Left lung (tissue), 10 donors: ENCODE data around the gene AQP12A. TPM values are rescaled to one million over a fixed set of nuclear protein-coding genes. Genes with fewer than 3 reads are reported as not detected.

Source experiments
- ATAC-seq: fragments of 200-7000 bp; cut with Tn5 transposase; one replicate; pipeline ENCODE4 v1.9.1; 2020; ENCODE audit warnings: moderate library complexity
- DNase-seq, 4 donors: peaks; one replicate each; pipeline ENCODE4 v3.0.0-alpha.2; 2013 to 2020
- H3K27ac ChIP-seq, 2 donors: fragments of 200-600 bp; sonication (generic) in 1 of 2; one replicate each; pipeline versions ENCODE4 v1.5.0 to v1.8.0; 2020 to 2021
- H3K27me3 ChIP-seq, 2 donors: fragments of 200-600 bp; sonication (generic) in 1 of 2; one replicate each; pipeline versions ENCODE4 v1.5.0 to v1.8.0; 2020 to 2021
- H3K36me3 ChIP-seq, 2 donors: fragments of 200-600 bp; sonication (generic) in 1 of 2; one replicate each; pipeline versions ENCODE4 v1.5.0 to v1.8.0; 2020 to 2021
- H3K4me1 ChIP-seq, 2 donors: fragments of 200-600 bp; one replicate each; pipeline ENCODE4 v1.8.0; 2021
- H3K4me3 ChIP-seq, 2 donors: fragments of 200-600 bp; sonication (generic) in 1 of 2; one replicate each; pipeline versions ENCODE4 v1.5.0 to v1.8.0; 2020 to 2021; ENCODE audit warnings: mild to moderate bottlenecking in 1 of 2
- H3K9me3 ChIP-seq, 2 donors: fragments of 200-600 bp; sonication (generic) in 1 of 2; one replicate each; pipeline versions ENCODE4 v1.5.0 to v1.8.0; 2020 to 2021
- intact Hi-C, 2 donors: fragments of 100-400 bp; cut with DNase I; formaldehyde crosslinking; loops; one replicate each; pipeline versions ENCODE4 v1.11.2 to v1.14.2; 2022
- polyA plus RNA-seq, 6 donors: library from polyadenylated mRNA; unstranded; fragments of 120-200 nt; gene quantifications; one replicate each; pipeline ENCODE4 v1.2.1, GENCODE V29; 2013; ENCODE audit not compliant: insufficient read length in 6 of 6
- total RNA-seq, 2 donors: library from RNA; stranded (reverse); fragmentation: NEBNext Ultra II Directional; extraction: Animal tissue kit (Norgen Biotek cat#: 25700); gene quantifications; one replicate each; pipeline ENCODE4 v1.2.1, GENCODE V29; 2021
- TF ChIP-seq, protein P1 (sequence below), 2 donors: fragments of 200-600 bp; sonication (generic) in 1 of 2; IDR thresholded peaks; one replicate each; pipeline versions ENCODE4 v1.5.0 to v1.8.0; 2021; ENCODE audit warnings: antibody characterized with exemption in 2 of 2
- donor health status: DM: no; HTN: yes; CAD: no.
- donor health status: DM: no; HTN: no; CAD: no.

Gene AQP12A
- total and polyA plus RNA-seq, 8 donors, result not detected

DNA sequence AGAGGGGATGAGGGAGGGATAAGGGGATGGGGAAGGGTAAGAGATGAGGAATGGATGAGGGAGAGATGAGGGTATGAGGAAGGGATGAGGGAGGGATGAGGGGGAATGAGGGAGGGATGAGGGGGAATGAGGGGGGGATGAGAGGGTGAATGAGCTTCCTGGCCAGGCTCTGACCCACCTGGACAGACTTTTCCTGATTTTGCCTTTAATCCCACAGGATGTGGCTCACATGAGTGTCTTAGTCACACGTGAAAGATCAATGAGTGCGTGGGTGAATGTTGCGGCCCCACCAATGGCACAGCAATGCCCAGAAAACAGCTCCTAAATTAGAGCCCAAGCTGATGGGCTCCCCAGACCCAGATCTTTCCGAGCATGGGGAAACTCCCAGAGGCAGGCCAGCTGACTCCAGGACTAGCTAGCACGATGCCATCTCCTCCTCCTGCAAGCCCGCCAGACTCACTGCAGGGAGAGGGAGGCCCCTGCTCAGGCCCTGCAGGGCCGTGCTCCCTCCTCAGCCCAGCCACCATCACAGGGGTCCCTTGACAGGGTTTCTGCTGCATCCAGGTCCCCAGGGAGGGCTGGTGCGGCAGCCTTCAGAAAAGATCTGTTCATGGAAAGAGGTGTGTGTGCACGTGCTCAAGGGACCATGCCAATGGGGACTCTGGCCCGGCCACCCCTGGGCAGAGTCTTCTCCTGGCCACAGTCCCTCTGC lies 41.4 kb downstream of the AQP12A start:
- no peak overlapping the region for H3K27ac ChIP-seq
- H3K4me1 ChIP-seq, result no peaks in the 10 kb centered on the region
- TF ChIP-seq, protein P1, sequence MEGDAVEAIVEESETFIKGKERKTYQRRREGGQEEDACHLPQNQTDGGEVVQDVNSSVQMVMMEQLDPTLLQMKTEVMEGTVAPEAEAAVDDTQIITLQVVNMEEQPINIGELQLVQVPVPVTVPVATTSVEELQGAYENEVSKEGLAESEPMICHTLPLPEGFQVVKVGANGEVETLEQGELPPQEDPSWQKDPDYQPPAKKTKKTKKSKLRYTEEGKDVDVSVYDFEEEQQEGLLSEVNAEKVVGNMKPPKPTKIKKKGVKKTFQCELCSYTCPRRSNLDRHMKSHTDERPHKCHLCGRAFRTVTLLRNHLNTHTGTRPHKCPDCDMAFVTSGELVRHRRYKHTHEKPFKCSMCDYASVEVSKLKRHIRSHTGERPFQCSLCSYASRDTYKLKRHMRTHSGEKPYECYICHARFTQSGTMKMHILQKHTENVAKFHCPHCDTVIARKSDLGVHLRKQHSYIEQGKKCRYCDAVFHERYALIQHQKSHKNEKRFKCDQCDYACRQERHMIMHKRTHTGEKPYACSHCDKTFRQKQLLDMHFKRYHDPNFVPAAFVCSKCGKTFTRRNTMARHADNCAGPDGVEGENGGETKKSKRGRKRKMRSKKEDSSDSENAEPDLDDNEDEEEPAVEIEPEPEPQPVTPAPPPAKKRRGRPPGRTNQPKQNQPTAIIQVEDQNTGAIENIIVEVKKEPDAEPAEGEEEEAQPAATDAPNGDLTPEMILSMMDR (IDR thresholded peaks at IDR 0.05), result no peak
- no peaks in the 10 kb centered on the region for H3K9me3 ChIP-seq
- H3K27me3 ChIP-seq, result peaks cover 0 to 30% of the 10 kb centered on the region in 2 donors
- H3K36me3 ChIP-seq, result no peaks in the 10 kb centered on the region
- ATAC-seq (no peak), DNase-seq (peak in 1 of 4 donors; percentile 44)
- intact Hi-C loops, result no loop called here
- H3K4me3 ChIP-seq, result no peak overlapping the region

- H3K36me3 ChIP-seq, result no peaks in the 10 kb centered on the region
- H3K27me3 ChIP-seq, result peaks cover 0 to 30% of the 10 kb centered on the region in 2 donors
- H3K9me3 ChIP-seq, result no peaks in the 10 kb centered on the region
- intact Hi-C loops, result no loop called here
- no peak overlapping the region for H3K4me3 ChIP-seq
- no peak for DNase-seq
- no peak for ATAC-seq
- H3K27ac ChIP-seq, result no peak overlapping the region
- TF ChIP-seq, protein P1 (IDR thresholded peaks at IDR 0.05), result no peak
- no peaks in the 10 kb centered on the region for H3K4me1 ChIP-seq
Observed at GRCh38 chr2:240733803-240734495, 42.3 kb downstream of the AQP12A start.

DNA sequence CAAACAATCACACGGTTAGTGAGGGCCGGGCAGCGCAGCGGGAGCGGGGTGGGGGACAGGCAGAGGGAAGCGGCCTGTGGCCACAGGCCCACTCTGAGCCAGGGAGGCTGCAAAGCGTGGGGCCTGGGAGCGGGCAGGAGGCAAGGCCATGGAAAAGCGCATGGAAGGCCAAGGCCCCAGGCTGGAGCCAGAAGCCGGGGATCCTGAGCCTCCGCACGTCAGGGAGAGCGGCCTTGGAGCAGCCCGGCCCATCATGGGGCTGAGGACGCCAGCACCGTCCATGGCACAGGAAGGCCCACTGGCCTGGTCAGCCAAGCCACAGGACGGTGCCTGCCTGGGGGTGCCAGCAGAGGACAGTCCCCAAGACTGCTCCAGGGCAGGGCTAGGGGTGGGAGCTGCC lies 43.1 kb downstream of the AQP12A start:
- H3K4me3 ChIP-seq, result no peak overlapping the region
- intact Hi-C loops, result no loop called here
- ATAC-seq, result no peak
- TF ChIP-seq, protein P1 (IDR thresholded peaks at IDR 0.05), result no peak
- H3K9me3 ChIP-seq, result no peaks in the 10 kb centered on the region
- H3K27me3 ChIP-seq, result peaks cover 0 to 30% of the 10 kb centered on the region in 2 donors
- H3K4me1 ChIP-seq, result no peaks in the 10 kb centered on the region
- no peaks in the 10 kb centered on the region for H3K36me3 ChIP-seq
- no peak overlapping the region for H3K27ac ChIP-seq
- no peak for DNase-seq

GRCh38 chr2:240735476-240735875 lies 43.8 kb downstream of the AQP12A start:
- H3K36me3 ChIP-seq, result no peaks in the 10 kb centered on the region
- H3K27ac ChIP-seq, result no peak overlapping the region
- H3K4me3 ChIP-seq, result no peak overlapping the region
- intact Hi-C loops, result no loop called here
- TF ChIP-seq, protein P1 (IDR thresholded peaks at IDR 0.05), result no peak
- no peaks in the 10 kb centered on the region for H3K4me1 ChIP-seq
- H3K27me3 ChIP-seq, result peaks cover 0 to 23% of the 10 kb centered on the region in 2 donors
- DNase-seq (no peak), ATAC-seq (no peak)
- no peaks in the 10 kb centered on the region for H3K9me3 ChIP-seq
